HG03175 (cell line): Measurements from ENCODE around the gene ENTR1.

Experiments used
- ATAC-seq: cut with Tn5 transposase; IDR thresholded peaks from one replicate; pipeline ENCODE4 v1.9.1; 2021; ENCODE audit warnings: mild to moderate bottlenecking, moderate library complexity; ENCODE audit not compliant: unreplicated experiment

Gene ENTR1

GRCh38 chr9:136379003-136379287, 31.5 kb downstream of the ENTR1 start:
- no peak for ATAC-seq

- no peak for ATAC-seq
Observed at GRCh38 chr9:136378170-136379002, 32.0 kb downstream of the ENTR1 start.

- ATAC-seq = no peak
Observed at GRCh38 chr9:136377341-136378169, 32.9 kb downstream of the ENTR1 start.

- ATAC-seq = no peak
Observed at GRCh38 chr9:136376457-136376856, 34.0 kb downstream of the ENTR1 start.

GRCh38 chr9:136375096-136375495, 35.3 kb downstream of the ENTR1 start:
- ATAC-seq = no peak

- no peak for ATAC-seq
Observed at GRCh38 chr9:136374183-136374575, 36.2 kb downstream of the ENTR1 start.

- ATAC-seq = no peak
Observed at GRCh38 chr9:136373300-136374182, 36.9 kb downstream of the ENTR1 start, which contains the start of gene CARD9. CARD9 (minus strand) TSS chr9:136373669; CDS start chr9:136372078, 1,591 bp downstream.

- no peak for ATAC-seq
Observed at GRCh38 chr9:136372561-136373299, 37.7 kb downstream of the ENTR1 start.

DNA sequence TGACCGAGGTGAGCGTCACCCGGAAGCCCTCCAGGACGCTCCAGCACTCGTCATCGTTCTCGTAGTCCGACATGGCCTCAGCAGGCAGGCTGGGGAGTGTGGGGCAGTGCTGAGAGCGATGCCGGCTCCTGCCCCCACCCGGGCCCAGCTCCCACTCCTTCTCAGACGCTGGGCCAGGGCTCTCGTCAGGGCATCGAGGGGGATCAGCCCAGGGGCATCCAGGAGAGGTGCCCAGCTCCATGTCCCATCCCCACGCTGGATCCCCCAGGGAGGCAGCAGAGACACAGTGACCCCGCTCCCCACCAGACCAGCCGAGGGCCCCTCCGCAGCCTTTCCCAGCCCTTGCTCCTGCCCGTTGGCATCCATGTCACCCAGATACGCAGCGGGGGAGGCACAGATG, 38.4 kb downstream of the ENTR1 start:
- ATAC-seq = no peak

GRCh38 chr9:136371533-136371880, 38.9 kb downstream of the ENTR1 start:
- ATAC-seq = no peak

GRCh38 chr9:136370687-136371532, 39.5 kb downstream of the ENTR1 start:
- ATAC-seq = no peak

DNA sequence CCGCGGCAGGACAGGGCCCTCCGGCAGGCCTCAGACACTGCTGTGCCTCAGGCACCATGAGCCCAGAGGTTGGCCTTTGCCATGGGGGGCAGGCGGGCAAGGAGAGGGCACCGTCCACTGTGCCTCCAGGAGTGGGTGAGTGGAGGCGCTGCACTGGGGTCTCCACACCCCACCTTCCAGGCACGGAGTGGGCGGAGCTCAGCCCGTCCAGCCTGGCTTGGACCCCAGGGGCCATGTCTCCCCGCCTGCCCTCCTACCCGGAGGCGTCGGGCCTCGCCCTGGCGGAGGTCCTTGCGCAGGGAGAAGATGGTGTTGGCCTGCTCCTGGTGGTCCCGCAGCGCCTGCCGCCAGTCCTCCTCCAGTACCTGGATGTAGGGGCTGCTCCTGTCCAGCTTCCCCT, 40.4 kb downstream of the ENTR1 start:
- no peak for ATAC-seq

DNA sequence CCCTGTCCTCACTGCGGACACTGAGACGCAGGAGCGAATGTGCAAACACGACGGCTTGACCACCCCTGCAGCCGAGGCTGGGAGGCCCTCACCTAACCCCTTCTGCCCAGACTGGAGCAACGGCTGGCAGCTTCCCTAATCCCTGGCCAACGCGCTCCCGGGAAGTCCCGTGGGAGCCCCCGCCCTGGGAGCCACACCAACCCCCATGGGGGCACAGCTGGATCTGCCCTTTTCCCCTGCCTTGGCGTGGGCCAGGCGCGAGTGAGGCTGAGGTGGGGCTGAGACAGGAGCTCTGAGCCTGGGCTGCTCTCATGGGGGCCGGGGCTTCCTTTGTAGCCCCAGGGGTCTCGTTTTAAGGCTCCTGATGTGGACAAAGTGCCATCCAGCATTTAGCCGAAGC, 42.2 kb downstream of the ENTR1 start:
- ATAC-seq = no peak

DNA sequence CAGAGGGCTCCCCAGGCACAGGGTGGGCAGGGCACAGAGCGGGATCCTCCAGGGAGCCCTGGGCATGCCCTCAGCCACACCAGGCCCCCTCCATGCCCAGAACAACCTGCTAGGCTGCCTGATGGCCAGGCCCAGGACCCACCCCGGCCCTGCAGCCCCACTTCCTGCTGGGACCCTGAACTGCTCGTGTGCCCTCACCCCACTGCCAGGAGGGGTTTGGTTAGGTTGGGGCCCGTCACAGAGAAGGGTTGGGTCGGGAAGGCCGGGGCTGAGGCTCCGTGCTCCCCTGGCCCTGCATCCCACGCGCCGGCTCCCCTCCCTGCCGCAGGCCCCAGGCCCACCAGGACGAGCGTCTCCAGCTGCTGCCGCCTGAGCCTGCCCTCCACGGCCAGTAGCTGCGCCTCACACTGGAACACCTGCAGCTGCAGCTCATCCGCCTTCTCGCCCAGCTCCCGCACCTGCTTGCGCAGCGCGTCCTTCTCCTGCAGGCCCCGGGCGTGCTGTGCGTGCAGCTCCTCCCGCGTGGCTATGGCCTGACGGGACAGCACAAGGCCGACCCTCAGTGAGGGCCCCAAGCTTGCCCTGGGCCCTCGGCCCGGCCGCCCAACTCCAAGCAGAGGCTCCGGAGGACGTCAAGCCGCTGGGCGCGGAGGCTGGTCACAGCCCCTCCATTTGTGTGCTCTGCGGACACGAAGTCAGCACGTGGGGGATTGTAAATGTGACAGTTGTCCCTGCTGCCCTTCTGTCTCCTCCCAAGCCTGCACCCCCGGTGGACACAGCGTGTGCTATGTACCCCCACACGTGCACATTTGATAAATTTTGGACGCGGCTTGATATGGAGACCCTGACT, 42.9 kb downstream of the ENTR1 start:
- no peak for ATAC-seq

- no peak for ATAC-seq
Observed at GRCh38 chr9:136366826-136367225, 43.6 kb downstream of the ENTR1 start.

DNA sequence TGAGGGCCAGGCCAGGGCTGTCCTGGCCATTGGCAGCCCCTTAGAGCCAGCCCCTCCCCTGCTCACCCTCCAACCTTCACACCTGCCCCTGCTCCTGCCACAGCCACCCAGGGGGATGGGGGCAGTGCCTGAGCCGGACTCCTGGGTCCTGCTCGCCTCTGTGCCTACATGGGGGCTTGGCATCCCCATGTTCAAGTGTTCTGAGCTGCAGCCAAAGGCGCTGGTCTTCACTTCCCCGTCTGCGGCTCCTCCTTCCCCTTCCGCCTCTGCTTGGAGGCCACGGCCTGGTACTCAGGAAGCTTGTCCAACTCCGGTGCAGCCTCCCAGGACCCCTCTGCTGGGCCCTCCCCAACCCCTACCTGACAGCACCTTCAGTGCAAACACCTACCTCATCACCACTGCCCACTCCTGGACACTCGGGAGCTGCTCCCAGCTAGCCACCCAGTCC, 44.6 kb downstream of the ENTR1 start:
- no peak for ATAC-seq

DNA sequence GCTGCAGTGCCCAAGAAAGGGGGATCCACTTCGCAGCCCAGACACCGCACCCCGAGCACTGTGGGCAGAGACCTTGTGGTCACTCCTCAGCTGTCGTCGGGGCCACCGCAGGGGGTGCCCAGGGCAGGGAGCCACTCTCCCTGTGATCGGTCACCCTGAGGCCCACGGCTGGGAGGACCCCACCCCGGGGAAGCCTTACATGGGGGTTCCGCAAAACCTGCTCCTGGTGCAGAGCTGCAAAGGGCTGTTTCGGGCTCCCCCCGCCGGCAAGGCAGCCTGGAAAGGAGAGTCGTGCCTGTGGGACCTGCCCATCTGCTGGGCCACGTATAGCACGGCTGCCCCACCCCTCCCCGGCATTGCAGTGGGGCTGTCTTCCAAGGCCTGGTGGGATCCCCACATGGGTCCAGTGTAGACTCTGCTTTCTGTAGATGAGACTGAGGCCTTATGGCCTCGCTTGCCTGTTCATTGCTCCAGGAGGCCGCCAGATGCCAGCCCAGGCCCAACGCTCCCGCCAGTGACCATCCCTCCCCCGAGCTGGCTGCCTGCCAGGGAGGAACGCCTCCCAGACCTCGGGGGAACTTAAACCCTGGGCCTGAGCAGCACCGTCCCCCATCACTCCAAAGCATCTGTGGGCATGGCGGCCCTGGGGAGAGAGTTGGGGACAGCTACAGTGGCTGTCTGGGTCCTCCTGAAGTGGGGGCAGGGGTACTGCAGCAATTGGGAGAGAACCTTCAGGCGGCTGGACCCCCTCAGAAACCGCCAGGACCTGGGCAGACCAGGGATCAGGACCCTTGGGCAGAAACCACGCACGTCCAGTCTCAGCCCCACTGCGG, 45.3 kb downstream of the ENTR1 start:
- ATAC-seq = no peak
